Activated CD4-positive, CD25-positive, alpha-beta regulatory T cell treated with anti-CD3 and anti-CD28 coated beads, Interleukin-2, amount 50 U/mL, for 24 hours (primary cell): ENCODE data around the gene CDKL5.

Experiments used
- ATAC-seq, 2 donors: fragments of 150-1000 bp; cut with Tn5 transposase; one replicate each; pipeline ENCODE4 v1.10.0; 2021; ENCODE audit warnings: mild to moderate bottlenecking in 1 of 2, moderate library complexity in 1 of 2

CDKL5 gene

GRCh38 chrX:18461431-18461830 is 36.0 kb downstream of the CDKL5 start:
- ATAC-seq, result no peak

DNA sequence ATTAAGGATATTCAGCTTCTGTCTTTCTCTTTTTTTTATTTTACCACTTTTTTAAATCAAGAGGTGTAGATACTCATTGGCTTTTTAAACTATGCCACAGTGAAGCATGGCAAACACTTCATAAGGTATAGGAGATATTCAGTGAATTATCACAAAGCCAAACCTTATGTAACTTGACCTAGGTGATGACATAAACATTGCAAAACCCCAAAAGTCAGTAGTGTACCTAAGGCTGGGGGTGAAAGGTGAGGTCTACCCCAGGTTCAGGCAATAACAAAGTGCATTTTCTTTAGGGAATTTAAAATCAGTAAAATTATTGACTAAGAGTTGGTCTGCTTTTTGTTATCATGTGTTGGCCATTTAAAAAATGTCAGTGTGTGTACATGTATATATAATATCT is 39.1 kb downstream of the CDKL5 start:
- ATAC-seq, result no peak

- ATAC-seq, result no peak
Observed at GRCh38 chrX:18465051-18465450, 39.6 kb downstream of the CDKL5 start.

DNA sequence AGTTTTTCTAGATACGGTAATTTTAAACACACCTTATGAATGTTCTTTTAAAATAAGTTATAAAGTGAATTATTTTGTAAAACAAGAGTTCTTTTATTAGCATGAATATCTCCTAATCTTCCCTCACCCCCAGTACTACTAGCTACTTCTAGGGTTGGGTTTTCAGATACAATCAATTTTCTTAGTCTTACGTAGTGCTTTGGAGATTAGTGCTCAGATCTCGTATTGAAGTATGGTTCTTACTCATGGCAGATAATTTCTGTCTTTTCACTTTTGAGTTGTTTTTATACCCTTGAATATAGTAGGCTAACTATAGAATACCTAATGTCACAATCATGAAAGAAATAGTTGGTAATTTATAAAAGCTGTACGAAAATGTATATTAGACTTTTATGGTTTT is 43.2 kb downstream of the CDKL5 start:
- peak; percentile 13 to 56 for ATAC-seq

GRCh38 chrX:18471296-18471695 is 45.9 kb downstream of the CDKL5 start:
- no peak for ATAC-seq

DNA sequence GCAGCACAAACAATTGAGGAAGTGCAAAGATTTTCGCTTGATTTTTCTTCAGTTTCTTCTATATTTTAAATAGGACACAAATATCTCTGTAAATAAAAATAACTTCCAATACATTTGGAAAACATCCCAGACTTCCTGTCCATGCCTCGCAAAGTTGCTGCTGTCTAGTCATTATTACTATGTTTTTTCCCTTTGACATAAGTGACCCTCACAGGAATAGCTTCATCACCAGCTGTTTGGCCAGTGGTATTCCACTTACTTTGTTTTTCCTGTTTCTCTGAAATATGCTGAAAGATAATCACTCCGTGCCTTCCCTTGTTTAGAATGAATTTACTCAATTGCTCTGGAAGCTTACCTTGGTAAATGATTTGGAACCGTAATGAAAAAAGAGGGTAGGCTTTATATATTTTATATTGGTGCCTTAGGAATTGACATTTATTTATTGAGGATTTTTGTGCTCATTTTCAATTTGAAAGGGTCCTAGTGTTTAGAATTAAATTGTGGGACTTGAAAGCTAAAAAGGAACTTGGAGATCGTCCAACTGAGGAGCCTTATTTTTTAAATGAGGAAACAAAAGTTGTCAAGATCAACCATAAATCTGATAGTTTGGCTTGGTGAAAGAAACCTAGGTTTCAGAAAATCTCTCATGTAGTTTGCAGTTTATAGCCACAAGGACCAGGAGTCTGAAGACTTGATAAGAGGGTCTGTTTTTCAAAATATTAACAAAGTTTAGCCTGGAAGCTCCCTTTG is 65.6 kb downstream of the CDKL5 start:
- no peak for ATAC-seq

- ATAC-seq, result no peak
Observed at GRCh38 chrX:18491587-18492340, 66.4 kb downstream of the CDKL5 start.

DNA sequence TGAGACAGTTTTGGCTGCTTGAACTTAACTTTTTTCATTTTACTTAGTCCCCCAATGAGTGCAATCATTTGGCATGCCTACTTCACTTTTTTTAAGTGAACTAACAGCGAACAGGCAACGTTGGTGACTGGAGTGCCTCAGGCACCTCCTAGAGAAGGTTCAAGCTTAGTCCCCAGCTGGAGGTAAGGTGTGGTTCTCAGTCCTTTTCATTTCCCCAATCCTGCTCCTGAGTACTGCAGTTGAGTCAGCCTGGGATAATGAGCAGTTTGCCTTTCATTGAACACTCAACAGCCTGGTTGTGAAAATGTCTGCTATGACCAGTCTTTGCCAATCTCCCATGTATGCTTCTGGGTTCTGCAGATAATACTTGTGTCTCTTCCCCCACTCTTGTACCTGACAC is 109.5 kb downstream of the CDKL5 start:
- ATAC-seq, result no peak

- ATAC-seq, result no peak
Observed at GRCh38 chrX:18537068-18537467, 111.7 kb downstream of the CDKL5 start.

GRCh38 chrX:18537524-18537923 is 112.1 kb downstream of the CDKL5 start:
- ATAC-seq, result no peak

DNA sequence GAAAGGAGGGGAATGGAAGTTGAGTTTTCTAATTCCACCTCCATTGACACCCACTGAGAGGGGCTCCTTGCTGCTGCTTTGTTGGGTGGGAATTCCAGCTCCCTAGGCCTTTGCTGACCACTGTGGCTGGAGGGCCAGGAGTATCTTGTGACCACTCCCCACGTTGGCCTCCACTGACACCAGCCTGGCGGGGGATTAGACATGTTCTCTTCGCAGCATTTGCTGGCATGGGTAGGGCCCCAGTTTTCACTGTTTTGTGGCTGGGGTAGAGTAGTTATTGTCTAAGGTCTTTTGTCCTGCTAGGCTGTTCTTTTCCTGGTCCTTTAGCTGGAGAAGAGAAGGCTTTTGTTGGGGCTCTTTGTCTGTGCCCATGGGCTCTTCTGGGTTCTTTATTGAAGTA is 116.7 kb downstream of the CDKL5 start:
- ATAC-seq, result no peak

DNA sequence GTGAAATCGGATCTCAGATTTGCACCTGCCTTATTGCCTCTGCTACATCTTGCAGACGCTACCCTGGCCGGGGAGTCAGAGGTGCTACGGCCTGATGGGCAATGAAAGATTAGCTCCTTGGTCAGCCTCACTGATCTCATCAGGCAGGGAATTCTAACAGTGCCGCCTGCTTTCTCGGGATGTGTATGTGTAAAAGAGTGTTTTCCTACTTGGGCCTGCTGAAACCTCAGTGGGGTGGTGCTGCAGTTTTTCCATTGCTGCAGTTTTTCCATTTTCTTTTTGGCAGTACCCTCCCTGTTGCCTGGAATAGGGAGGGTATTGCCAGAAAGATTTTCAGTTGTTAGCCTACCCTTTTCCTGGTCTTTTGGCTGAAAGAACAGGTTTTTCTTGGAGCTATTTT is 117.5 kb downstream of the CDKL5 start:
- no peak for ATAC-seq

- no peak for ATAC-seq
Observed at GRCh38 chrX:18543738-18544137, 118.3 kb downstream of the CDKL5 start.

DNA sequence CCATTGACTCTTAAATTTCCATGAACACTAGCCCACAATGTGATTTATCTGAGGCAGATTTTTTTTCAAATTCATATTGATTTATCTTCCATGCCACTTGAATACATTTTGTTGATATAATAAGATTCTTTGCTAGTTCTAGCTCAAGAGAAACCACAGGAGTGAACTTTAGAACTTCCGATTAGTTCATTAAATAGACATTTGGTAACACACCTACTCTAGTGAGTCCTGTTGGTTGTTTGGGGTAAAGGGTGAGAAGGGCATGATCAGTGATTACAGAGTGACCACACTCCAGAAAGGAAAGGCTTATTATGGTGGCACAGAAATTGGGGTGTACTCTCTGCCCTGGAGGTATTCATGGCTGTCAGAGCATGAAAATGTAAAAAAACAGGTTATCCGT is 120.4 kb downstream of the CDKL5 start:
- no peak for ATAC-seq

GRCh38 chrX:18548996-18549395 is 123.6 kb downstream of the CDKL5 start:
- no peak for ATAC-seq

GRCh38 chrX:18549643-18550042 is 124.2 kb downstream of the CDKL5 start:
- no peak for ATAC-seq

DNA sequence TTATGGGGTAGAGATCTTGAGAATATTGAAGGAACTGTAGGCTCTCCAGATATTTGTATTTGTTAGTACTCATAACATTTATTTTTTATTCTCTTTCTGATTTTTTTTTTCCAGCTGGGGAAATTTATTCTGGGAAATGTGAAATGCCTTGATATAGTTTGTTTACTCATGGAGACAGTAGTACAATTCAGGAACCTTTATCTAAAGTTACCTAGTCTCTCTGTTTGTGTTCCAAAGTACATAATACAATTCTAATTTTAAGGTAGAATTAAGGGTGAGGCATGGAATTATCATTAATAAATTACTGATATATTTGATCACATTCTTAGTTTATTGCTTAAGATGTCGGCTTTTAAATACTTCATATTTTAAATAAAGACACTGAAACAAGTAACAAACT is 132.5 kb downstream of the CDKL5 start:
- ATAC-seq, result no peak

- ATAC-seq, result no peak
Observed at GRCh38 chrX:18558799-18559198, 133.4 kb downstream of the CDKL5 start.

- ATAC-seq, result no peak
Observed at GRCh38 chrX:18561020-18561419, 135.6 kb downstream of the CDKL5 start.

GRCh38 chrX:18565727-18566126 is 140.3 kb downstream of the CDKL5 start:
- no peak for ATAC-seq

DNA sequence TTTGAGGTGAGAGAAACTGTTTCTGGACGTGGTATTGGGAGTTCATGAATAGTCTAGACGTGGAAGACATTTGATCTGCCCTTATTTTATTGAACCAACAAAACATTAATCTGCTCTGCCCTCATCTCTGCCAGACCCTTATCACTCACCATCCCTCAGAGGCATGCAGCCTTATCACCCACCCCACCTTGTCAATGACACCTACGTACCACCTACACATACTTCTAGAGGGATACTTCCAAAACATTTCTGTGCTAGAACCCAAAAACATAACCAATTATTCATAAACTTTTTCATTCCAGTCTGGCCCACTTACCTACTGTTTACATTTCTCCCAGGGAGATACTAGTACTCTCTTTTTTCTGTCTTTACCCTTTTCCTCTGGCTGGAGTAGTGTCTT is 141.3 kb downstream of the CDKL5 start:
- no peak for ATAC-seq

DNA sequence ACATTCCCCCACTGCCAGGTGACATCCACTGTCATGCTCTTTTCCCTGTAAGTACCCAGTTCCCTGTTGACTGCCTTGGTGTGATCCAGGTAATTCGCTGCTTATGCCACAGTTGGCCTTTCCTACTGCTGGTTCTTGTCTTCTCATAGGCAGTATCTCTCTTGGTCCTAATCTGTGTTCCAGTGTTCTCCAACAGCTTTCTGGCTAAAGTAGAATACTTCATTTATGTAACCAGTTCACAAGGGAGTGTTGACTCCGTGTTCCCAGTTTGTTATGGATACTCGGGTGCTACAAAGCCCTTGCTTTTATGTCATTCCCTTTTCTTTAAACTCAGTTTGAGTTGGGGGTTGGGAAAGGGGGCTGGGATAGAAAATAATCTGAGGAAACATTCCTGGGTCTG is 148.1 kb downstream of the CDKL5 start:
- ATAC-seq, result no peak

DNA sequence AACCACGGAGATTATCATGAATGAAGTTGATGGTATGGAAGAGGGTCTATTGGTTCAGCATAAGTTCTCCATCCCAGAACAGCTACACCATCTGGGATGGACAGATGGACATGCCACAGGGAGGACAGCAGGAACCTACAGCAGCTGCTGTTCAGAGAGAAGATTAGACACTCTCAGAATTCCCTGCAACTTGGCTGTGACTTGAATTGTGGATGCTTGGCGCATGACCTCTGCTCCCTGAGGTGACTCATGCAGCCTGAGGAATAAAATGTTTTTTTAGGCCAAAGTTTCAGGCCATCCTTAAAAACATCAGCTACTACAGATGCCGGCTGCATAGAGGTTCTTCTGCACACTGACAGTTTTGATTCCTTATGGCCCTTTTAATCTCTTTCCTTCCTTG is 149.2 kb downstream of the CDKL5 start:
- ATAC-seq, result no peak

- ATAC-seq, result no peak
Observed at GRCh38 chrX:18575744-18576143, 150.3 kb downstream of the CDKL5 start.

GRCh38 chrX:18577400-18577799 is 152.0 kb downstream of the CDKL5 start:
- no peak for ATAC-seq
